Iris pigment epithelial cell (primary cell): ENCODE results near the gene IKZF1.

Experiments
- DNase-seq: peaks from one replicate; pipeline ENCODE4 v3.0.0-alpha.2; 2011; ENCODE audit warnings: low read depth

The IKZF1 gene

DNA sequence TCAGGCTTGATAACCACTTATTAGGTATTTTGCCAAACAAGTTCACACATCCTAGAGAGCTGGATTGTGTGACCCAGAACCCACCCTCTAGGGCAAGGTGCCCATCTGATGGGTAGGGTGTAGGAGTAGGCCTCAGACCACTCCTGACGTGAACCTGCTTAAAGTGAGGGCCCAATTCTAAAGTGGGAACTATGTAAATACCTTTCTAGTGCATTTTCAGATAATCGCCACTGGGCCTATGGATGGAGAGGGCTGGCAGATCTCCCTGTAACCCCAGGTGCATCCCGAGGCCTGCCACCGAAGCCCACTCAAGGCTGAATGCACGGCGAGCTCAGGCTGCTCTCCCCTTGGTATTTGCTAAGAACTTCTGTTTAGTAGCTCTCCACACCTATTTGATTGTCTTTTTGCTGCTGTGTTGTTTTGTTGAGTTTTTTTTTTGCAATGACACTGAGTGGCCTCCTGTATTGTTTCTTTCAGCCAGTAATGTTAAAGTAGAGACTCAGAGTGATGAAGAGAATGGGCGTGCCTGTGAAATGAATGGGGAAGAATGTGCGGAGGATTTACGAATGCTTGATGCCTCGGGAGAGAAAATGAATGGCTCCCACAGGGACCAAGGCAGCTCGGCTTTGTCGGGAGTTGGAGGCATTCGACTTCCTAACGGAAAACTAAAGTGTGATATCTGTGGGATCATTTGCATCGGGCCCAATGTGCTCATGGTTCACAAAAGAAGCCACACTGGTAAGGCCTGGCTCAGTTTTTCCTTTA is 71.7 kb downstream of the IKZF1 start:
- no peak for DNase-seq

DNA sequence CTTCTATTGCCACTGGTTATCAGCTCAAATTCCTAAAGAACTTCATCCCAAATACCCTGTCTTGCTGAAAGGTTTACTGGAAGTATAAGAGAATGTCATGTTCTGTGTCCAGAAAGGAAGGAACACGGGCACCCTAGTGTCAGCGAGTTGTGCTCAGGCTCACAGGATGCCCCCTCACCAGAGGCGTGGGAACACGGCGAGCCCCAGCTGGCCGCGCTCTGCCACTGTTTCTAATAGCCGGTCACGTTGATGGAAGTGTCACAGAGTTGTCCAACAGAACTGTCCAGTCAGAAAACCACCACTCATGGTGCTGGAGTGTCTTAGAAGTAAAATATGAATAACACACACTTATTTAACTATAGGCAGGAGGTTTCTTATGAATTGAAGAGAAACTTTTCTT is 72.8 kb downstream of the IKZF1 start:
- no peak for DNase-seq

DNA sequence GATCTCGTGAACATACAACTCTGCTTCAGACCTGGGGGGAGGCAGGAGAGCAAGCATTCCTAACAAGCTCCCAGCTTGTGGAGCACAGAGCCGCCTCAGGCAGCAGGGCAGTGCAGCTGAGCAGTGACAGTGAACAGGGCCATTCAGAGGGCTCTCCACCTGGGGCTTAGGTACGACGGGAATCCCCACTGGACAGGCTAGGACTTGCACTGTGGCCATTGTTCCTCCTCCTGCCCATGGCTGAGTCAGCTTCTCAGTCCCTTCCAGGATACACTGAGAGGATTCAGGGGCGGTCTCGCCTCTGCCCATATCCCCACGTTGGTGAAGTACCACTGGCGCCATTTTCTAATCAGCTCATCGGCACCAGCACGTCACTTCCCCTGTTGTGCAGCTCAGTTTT is 74.6 kb downstream of the IKZF1 start:
- no peak for DNase-seq

DNA sequence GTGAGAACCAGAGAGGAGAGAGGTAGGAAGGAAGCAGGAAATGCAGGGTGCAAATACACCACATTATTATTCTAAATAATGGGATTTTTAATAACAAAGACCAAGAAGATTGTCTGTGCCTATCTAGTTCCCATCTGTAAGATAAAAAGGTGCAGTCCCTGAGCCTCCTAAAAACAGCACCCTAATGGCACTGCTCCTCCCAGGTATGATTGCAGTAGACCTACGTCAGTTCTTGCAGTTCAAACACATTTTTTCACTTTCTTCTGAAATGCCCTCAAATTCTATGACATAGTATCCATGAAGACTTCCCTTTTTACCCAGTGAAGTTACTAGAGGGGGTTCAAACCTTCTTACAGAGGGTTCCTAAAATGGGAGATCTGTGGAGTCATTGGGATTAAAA is 75.0 kb downstream of the IKZF1 start:
- DNase-seq: no peak

DNA sequence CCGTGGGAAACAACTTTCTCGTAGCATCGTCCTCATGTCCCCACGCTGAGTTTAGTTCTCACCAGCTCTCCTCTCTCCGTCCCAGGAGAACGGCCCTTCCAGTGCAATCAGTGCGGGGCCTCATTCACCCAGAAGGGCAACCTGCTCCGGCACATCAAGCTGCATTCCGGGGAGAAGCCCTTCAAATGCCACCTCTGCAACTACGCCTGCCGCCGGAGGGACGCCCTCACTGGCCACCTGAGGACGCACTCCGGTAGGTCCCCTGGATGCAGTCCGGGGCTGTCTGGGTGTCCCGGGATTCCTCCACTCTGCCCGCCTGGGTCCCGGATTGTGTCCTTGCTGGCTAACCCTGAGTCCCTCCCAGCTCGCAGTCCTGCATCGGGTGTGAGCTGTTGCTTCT is 77.9 kb downstream of the IKZF1 start:
- DNase-seq: no peak

DNA sequence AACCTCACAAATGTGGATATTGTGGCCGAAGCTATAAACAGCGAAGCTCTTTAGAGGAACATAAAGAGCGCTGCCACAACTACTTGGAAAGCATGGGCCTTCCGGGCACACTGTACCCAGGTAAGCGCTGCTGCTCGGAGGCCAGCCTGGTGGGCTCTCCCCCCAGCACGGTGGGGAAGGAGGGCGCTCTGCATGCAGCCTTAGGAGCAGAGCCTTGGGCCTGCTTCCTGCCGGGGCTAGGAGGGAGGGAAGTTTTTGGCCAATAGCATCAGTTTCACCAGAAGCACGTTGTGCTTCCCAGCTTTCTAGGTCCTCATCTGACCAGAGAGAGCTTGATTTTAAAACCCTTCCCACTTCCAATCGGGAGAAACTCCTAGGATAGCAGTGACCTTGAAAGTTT is 82.8 kb downstream of the IKZF1 start:
- DNase-seq: no peak

DNA sequence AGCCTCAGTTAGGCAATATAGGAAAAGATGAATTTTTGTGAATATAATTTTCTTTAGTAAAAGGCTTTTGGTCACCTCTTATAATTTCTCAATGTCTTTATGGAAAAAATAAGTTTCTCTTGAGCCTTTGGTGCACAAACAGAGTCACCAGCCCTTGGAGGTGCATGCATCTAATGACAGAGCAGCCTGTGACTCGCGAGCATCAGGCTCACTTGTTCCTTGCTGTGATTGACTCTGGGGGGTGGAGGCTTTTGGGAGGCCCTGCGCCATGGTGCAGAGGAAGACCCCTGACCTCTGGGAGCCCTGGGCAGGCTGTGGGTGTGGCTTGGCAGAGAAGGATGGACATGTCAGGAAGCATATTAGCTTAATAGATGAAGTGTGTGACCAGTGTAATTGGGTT is 85.4 kb downstream of the IKZF1 start:
- DNase-seq: no peak

DNA sequence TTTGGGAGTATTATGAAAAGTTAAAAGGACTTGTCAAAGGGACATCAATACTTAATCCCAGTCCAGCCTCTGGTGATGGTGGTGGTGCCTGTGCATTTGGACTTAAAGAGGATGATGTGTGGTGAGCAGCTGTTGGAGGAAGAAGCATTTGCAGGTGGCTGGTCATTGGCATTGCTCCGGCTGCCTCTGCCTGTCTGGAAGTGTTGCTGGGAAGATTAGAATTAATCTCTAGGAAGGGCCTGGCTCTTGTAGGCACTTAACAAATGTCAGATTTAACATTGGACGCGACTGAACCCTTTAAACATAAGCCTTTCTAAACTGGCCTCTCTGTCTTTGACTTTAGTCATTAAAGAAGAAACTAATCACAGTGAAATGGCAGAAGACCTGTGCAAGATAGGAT is 86.9 kb downstream of the IKZF1 start:
- DNase-seq: no peak

DNA sequence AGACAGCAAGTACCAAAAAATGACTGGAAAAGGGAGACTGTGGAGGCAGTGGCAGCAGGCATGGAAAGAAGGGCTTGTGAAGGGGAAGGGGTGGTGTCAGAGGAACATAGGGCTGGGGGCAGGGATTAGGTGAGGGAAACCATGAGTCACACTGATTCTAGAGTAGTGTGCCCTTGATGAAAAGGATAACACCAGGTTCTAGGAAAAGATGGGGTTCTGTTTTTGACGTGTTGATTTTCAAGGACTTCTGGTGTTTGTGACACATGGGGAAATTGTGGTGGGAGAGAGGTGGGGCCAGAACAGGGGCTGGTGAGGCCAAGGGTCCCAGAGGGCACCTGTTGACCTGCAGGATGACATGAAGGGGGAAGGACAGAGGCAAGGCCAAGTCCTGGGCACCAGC is 88.6 kb downstream of the IKZF1 start:
- DNase-seq: no peak

DNA sequence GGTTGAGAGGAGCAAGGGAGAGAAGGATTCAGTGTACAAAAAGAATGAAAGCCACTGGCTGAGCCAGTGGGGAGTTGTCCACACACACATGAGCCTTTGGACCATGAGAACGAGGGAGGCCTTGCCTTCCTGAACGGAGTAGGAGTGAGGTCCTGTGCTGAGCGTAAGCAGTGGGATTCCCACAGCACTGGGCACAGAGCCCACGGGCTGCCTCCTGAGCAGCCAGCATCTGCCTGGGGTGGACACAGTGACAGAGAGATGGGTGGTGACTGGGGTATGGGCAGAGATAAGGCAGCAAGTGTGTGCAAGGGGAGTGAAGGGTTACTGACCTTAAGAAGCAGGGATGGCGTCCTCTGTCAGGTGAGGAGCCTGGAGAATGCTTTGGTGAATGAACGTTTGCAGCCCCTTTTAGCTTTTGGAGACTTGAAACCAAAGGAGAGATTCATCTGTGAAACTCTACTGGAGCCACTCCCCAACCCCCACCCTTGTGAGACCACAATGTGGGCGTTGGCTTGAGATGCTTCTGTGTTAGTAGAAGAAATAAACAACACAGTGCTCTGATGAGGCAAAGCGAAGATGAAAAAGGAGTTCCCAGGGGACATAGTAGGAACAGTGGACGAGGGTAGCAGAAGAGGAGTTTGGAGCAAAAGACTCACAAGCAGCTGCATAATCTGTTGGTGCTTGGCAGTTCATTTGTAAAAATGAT is 89.2 kb downstream of the IKZF1 start:
- no peak for DNase-seq

DNA sequence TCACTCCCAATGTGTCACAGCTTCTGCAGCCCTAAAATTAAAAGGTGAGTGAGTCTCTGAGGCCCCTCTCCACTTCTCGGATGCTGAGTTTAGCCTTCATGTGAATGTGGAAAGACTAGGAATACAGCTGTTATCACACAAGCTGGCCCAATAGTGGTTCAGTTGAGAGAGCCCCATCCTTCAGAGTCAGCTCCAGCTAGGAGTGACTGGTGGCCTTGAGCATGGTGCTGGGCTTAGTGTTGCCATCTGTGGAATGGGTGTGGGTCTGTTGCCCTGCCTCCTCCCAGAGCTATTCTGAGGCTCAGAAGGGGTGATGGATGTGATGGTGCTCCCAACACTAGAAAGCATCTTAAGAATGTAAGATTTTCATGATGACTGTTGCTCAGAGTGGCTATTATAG is 89.8 kb downstream of the IKZF1 start:
- no peak for DNase-seq

DNA sequence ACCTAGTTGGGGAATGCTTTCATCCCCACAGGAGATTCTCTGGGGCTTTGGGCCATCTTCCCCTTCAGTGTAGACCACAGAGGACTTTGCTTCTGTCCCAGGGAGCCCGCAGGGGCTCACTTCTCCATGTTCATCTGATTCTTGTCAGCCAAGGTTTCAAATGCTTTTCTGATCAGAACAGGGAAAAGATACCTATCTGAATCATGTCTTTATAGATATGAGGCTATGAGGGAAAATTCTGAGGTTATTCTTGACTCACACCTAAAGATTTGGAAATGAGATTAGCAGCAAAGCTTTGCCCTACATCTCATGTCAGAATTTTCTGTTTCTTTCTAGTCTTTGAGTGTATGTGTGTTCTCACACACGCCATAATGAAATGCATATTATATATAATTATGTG is 92.3 kb downstream of the IKZF1 start:
- DNase-seq: no peak

DNA sequence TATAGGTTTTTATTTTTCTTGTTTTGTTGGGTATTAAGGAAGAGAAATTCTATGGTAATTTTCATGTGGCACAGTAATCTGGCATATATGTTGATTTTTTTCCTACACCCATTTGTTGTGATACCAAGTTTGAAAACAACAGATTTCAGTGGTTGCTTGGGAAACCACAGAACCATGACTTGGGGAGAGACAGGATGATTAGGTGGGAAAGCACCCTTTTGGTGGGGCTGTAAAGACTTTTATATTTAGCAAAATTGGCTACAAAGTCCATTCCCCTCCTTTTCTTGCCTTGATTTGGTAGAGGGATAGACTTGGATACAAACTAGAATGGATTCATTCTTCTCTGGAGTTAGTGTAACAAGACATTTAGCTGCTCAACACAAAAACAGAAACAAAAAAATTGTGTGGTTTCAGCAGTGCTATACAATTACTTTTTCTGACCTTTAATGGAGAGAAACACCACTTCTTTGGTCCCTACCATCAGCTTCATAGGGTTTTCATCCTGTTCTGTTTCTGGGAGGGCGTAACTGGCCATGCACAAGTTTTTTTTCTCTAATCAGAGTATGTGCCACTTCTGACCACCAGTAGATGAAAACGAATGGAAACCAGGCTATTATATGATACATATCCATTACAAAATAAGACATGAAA is 92.9 kb downstream of the IKZF1 start:
- no peak for DNase-seq

DNA sequence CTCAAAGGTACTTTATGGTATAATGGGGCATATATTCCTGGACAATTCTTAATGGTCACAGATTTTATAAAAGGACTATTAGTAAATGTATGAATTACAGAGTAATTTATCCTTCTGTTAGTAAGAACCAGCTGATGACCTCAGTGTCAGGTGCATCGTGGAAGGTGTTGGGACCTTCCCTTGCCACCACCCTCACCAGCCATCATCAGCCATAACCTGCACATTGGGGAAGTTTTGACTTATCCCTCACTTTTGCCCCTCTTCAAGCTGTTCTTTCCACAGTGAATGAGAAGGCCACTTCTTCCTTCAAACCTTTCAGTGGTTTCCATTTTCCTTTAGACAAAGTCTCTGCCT is 93.4 kb downstream of the IKZF1 start:
- no peak for DNase-seq

DNA sequence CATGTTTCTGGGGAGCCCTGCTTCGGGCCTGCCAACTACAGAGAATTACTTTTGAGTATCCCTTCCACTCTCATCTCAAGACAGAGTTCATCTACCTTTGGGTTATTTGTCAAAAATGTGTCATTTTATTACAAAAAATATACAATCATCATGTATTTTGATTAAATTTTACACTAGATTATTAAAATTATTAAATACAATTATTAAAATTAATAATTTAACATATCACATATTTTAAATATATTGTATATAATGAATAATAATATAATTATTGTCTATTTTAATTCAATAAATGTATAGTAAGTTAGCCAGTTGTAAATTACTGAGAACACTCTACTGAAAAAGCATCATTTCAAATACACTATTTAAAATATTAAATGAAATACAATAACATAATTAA is 94.7 kb downstream of the IKZF1 start:
- no peak for DNase-seq

DNA sequence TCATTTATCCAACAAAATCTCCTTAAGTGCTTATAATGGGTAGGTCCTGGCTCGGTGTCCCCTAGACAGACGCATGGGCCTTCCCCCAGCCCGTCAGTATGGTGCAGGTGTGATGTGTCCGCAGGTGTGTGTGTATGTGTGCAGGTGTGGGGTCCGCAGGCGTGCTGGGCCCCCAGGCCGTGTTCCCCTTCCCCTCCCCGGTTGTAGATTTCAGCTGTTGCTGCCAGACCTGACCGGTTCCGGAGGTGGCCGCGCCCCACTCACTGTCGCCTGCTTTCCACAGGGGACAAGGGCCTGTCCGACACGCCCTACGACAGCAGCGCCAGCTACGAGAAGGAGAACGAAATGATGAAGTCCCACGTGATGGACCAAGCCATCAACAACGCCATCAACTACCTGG is 95.1 kb downstream of the IKZF1 start:
- DNase-seq: no peak

DNA sequence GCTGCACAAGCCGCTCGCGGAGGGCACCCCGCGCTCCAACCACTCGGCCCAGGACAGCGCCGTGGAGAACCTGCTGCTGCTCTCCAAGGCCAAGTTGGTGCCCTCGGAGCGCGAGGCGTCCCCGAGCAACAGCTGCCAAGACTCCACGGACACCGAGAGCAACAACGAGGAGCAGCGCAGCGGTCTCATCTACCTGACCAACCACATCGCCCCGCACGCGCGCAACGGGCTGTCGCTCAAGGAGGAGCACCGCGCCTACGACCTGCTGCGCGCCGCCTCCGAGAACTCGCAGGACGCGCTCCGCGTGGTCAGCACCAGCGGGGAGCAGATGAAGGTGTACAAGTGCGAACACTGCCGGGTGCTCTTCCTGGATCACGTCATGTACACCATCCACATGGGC is 95.6 kb downstream of the IKZF1 start:
- no peak for DNase-seq

DNA sequence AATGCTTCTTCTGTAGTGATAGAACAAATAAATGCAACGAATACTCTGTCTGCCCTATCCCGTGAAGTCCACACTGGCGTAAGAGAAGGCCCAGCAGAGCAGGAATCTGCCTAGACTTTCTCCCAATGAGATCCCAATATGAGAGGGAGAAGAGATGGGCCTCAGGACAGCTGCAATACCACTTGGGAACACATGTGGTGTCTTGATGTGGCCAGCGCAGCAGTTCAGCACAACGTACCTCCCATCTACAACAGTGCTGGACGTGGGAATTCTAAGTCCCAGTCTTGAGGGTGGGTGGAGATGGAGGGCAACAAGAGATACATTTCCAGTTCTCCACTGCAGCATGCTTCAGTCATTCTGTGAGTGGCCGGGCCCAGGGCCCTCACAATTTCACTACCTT is 99.9 kb downstream of the IKZF1 start:
- no peak for DNase-seq

DNA sequence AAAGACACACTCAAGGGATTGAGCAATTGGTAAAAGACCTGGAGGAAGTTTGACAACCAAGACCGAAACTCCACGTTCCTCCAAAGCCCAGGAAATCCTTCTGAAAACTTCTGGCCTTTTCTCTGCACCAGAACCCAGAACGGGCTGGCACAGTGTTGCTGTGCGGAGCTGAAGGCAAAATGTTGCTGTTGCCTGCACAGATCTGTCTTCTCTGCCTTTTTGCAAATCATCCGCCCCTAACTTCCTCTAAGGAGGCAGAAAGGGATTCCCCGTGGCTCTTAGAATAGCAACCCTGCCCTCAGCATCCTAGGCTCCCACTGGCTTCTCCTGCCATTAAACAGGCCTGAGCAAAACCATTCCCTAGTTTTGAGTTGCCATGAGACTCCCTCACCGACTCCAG is 100.7 kb downstream of the IKZF1 start:
- no peak for DNase-seq

DNA sequence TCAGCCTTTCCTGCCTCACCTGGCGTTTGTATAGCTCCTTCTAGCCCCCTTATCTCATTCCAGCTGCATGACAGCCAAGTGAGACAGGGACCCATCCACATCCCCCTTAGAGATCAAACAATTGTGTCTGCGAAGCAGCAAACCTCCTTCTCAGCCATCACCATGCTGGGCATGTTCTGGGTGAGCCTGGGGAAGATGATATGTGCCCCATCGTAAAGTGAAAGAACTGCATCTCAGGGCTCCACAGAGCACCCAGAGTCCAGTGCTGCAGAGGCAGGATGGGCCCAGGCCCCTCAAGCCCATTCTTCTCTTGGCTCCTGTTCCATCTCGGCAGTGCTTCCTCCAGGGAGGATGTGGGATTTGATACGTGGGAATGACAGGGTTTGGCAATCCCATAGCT is 102.4 kb downstream of the IKZF1 start:
- DNase-seq: no peak

DNA sequence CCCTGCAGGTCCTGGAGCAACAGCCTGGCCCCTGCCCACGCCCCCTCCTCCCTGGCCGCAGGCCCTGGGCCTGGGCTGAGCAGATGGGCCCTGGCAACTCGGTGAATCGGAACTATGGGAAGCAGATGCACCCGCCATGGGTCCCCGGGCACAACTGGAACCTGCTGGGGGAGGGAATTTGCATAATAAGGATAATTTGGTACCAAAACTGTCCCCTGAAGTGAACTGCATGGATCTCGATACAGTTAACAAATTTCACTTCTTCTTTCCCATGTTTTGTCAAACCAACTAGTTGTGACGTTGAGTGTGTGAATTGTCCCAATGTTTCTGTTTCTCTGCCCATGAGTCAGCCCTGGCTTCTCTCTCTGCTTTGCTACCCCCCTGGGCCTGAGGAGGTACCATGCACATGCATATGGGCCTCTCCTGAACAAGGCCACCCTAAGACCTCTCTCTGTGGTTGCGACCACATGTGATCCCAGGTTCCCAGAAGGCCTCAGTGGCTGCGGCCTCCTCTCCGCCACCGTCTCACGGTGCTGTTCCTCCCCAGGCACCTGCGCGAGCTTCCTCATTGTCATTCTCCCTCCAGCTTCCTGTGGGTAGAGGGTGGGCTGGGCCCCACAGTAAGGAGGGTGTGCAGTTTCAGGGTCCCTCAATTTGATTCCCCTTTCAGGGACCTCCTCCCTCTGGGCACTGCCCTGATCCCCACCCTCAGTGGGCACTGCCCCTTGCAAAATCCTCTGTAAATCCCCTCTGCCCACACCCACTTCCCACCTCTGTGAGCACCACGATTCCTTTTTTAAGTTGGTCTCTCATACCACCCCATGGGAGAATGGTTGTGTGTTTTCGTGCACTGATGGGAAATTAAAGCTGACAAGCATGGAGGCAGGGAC is 105.6 kb downstream of the IKZF1 start:
- DNase-seq: no peak

DNA sequence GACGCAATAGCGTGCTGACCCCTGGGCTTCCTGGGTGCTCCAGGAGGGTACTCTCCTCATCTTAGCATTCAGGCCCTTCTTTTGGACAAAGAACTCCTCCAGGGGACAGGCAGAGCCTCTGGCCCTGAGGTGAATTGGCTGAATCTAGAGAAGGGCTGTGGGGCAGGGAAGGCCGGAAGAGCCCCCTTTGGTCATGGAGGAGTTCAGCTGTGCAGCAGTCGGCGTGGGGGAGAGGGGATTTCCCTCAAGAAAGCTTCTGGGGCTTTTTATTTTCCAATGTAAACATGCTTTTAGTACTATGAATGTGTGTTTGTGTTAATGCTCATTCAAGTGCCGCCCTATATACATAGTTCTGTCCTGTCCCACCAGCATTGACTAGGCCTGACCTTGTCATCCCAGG is 106.8 kb downstream of the IKZF1 start:
- no peak for DNase-seq

DNA sequence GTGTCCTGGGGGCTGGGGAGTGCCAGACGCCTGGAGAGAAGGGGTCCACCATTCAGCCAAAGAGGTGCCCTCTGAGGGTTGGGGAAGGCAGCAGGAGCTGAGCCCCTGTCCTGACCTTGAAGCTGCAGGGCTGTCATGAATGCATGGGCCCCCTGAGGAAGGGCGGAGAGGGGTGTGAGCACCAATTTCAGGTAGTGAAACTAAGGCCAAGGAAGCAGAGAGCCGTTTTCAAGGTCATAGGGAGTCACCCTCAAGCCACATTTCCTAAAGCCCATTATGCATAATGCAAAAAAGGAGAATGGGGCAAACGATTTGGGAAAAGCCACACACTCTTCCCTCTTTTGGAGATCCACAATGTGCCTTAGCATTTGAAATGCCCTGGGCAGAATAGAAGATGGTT is 108.5 kb downstream of the IKZF1 start:
- no peak for DNase-seq
